Measurements from ENCODE around the gene PIM2. TPM values are rescaled to one million over a fixed set of nuclear protein-coding genes. Genes with fewer than 3 reads are reported as not detected.
A peak's percentile ranks its signal among the peaks of the same experiment; 100 is the strongest.

PIM2 gene
- total and polyA plus RNA-seq, 2 donors = 4.0 to 8.4 TPM

DNA sequence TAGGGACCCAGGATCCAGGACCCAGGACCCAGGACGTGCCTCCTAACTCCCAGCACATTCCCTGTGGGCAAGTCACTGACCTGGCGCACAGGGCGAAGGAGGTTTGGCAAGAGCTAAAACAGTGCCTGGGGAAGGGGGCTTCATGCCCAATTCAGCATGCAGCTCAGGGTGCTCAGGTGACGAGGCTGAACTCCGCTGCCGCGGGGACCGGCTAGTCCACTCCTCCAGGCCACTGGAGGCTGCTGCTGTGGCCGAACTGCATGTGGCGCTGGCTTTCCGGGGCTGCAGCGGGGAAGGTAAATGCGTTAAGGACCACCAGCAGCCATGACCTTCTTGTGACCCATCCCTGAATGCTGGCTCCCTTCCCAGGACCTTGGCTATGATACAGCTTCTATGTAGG lies 4.9 kb upstream of the PIM2 start:
- Histone ChIP-seq H3K27ac (ENCODE audit: low read depth) (no peak overlapping the region), H3K4me1 (ENCODE audit: insufficient read depth) (no peaks in the 10 kb centered on the region), H3K4me3 (ENCODE audit: low read depth, low read length) (no peak overlapping the region), H3K36me3 (ENCODE audit: insufficient read depth) (no peaks in the 10 kb centered on the region)
- 94% methylated on average over 13 of the region's 13 CpGs for WGBS
- no peak for DNase-seq (ENCODE audit: extremely low spot score)

DNA sequence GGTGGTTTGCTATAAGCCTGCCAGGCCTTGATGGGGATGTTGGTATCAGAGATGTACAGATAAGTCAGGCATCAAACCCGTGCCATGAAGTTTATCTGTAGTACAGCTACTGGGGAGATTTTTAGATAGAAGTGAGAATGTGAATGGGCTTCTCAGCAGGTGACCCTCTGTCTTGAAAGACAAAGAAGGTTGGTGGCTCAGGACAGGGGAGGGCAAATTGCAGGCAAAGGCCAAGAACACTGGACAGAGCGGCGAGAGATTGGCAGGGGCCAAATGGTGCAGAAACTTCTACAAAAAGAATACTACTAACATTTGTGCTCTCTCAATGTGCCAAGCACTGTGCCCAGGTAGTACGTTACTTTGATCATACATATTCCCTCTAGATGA lies 1.9 kb upstream of the PIM2 start:
- 82% methylated on average over 4 of the region's 4 CpGs for WGBS
- H3K4me1 ChIP-seq (ENCODE audit: insufficient read depth) = no peaks in the 10 kb centered on the region
- H3K36me3 ChIP-seq (ENCODE audit: insufficient read depth) = no peaks in the 10 kb centered on the region
- DNase-seq (ENCODE audit: extremely low spot score) = no peak
- H3K4me3 ChIP-seq (ENCODE audit: low read depth, low read length) = no peak overlapping the region
- H3K27ac ChIP-seq (ENCODE audit: low read depth) = no peak overlapping the region

DNA sequence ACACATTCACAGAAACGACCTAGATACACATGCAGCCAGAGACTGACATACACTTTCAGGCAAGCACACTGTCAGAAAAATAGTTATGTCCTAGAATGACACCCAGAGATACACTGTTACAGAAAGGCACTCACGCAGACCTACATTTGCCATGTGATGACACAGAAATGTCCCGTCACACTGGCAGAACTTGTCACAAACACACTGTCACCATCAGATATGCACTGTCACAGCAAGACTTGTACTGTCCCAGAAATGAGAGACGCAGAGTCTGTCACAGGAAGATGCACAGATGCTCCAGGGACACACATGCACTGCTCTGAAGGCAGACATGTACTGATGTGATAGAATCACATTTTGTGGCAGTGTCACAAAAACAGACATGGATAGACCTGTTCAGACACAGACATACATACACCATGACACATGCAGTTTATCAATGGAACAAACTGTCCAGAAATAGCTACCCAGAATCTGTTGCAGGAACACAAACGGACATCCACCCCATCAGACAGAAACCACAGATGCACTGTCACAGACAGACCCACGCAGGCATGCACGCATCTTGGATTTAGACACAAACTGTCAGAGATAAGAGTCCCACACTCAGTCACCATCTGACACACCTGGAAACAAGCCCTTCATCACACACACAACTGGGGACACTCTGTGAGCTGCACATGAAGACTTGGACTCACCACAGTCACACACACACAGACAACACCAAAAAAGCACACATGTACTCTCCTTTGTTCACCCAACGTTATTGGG lies 1.3 kb upstream of the PIM2 start:
- Histone ChIP-seq H3K4me1 (ENCODE audit: insufficient read depth) (no peaks in the 10 kb centered on the region), H3K27ac (ENCODE audit: low read depth) (no peak overlapping the region), H3K36me3 (ENCODE audit: insufficient read depth) (no peaks in the 10 kb centered on the region), H3K4me3 (ENCODE audit: low read depth, low read length) (no peak overlapping the region)
- no peak for DNase-seq (ENCODE audit: extremely low spot score)
- WGBS = 47% methylated on average over 8 of the region's 8 CpGs

DNA sequence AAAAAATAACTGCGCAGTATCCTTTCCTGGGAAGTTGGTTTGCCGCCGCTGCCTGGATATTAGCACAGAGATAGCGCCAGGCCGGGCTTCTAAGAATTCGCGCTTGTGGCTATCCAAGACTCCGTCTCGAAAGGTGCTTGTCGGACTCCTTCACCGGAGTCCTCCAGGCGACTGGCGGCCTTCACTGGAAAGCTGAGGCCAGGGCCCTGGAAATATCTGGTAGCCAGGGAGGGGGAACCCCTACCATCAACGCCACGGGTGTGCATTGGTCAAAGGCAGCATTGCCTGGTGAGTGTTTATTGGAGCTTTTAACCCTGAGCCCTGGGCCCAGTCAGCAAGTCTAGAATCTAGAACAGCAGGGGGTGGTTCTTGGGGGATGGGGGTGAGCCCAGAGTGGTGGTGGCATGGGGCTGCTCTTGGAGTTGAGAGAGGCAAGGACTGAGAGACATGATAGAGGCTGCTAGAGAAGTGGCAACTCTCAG lies 577 bp upstream of the PIM2 start:
- Histone ChIP-seq H3K27ac (ENCODE audit: low read depth) (peak overlapping the region; percentile 42), H3K4me1 (ENCODE audit: insufficient read depth) (no peaks in the 10 kb centered on the region), H3K36me3 (ENCODE audit: insufficient read depth) (no peaks in the 10 kb centered on the region), H3K4me3 (ENCODE audit: low read depth, low read length) (peak overlapping the region; percentile 60)
- under 1% methylated on average over 15 of the region's 15 CpGs for WGBS
- no peak for DNase-seq (ENCODE audit: extremely low spot score)

DNA sequence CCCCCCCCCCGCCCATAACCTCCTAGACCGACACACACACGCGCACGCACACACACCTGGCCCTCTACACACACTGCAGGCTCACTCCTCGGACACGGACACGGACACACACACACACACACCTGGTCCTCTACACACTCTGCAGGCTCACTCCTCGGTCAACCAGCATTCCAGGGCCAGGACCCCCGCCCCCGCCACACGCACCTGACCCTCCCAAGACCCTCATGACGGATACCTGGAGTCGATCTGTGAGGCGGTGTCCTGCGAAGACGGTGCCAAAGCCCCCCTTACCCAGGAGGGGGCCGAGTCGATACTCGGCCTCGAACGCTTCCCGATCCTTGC lies 552 bp downstream of the PIM2 start:
- no peaks in the 10 kb centered on the region for H3K4me1 ChIP-seq (ENCODE audit: insufficient read depth)
- peak overlapping the region; percentile 60 for H3K4me3 ChIP-seq (ENCODE audit: low read depth, low read length)
- 10% methylated on average over 23 of the region's 23 CpGs for WGBS
- DNase-seq (ENCODE audit: extremely low spot score) = no peak
- no peaks in the 10 kb centered on the region for H3K36me3 ChIP-seq (ENCODE audit: insufficient read depth)
- H3K27ac ChIP-seq (ENCODE audit: low read depth) = peak overlapping the region; percentile 85

DNA sequence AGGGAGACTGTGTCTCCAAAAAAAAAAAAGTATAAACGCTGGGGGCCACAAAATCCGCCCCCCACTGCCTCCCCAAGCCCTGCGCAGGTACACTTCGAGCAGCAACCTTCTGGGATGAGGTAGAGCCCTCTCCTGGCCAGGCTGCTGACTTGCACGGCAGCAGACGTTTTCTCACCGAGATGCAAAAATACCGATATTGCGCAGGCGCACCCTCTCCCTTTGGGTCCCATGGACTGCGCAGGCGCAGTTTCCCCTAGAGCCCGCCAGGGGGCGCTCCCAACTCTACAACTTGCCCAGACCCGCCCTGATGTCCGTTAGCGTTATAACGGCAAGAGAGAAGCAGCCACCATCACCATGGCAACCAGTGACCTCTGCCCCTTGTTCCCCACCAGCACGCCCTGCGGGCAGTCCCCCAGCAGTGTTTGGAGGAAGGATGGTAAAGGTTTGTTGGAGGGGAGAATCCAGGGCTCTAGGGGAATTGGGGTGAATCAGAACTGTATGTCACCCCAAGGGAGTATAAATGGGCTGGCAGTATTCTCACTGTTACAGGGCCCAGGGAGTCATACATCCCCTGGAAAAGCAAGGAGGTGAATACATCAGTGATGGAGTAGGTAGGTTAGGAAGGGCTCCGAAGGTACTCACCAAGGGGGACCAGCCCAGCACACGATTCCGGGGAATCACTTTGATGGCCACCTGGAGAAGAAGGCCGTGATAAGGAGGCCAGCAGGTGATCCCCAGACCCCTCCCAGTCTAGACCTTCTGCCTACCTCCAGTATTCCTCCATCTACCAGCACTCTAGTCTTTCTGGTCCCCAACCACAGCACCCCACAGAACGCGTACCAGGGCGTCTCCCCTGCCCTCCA lies 1.5 kb downstream of the PIM2 start:
- peak; percentile 77 for DNase-seq (ENCODE audit: extremely low spot score)
- peak overlapping the region; percentile 60 for H3K4me3 ChIP-seq (ENCODE audit: low read depth, low read length)
- peak overlapping the region; percentile 74 for H3K27ac ChIP-seq (ENCODE audit: low read depth)
- H3K4me1 ChIP-seq (ENCODE audit: insufficient read depth) = no peaks in the 10 kb centered on the region
- H3K36me3 ChIP-seq (ENCODE audit: insufficient read depth) = no peaks in the 10 kb centered on the region
- 19% methylated on average over 27 of the region's 27 CpGs for WGBS

DNA sequence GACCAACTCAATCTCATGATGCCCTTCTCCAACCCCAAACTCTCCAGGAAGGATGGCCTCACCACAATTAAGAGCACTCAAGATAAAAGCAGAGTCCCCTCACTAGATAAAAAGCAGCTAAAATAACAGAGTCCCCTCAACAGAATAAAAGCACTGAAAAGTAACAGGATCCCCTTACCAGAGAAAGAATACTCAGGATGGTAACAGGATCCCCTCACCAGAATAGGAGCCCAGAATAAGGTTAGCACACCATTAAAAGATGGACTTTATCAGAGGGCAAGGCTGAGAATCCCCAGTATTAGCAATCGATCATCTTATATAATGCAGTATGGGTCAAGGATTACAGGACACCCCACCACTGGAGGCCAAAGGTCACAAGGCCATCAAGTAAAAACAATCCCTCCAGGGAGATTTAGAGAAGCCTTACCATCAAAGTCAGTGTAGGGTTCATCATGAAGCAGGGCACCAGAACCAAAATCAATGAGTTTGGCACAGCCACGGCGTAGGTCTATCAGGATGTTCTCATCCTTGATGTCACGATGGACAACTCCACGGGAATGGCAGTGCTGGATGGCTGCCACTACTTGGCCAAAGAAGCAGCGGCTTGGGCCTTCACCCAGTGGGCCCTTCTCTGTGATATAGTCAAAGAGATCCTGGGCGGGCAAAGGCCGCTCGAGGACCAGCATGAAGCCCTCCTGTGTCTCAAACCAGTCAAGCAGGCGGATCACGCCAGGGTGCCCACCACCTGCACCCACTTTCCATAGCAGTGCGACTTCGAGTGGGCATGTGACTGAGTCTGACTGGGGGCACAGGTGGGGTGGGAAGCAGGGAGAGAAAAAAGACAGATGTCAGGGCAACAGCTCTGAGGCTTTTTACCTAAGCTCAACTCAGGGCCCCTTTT lies 4.0 kb downstream of the PIM2 start:
- H3K27ac ChIP-seq (ENCODE audit: low read depth) = no peak overlapping the region
- H3K4me3 ChIP-seq (ENCODE audit: low read depth, low read length) = no peak overlapping the region
- WGBS = 92% methylated on average over 13 of the region's 13 CpGs
- H3K4me1 ChIP-seq (ENCODE audit: insufficient read depth) = no peaks in the 10 kb centered on the region
- no peaks in the 10 kb centered on the region for H3K36me3 ChIP-seq (ENCODE audit: insufficient read depth)
- no peak for DNase-seq (ENCODE audit: extremely low spot score)

DNA sequence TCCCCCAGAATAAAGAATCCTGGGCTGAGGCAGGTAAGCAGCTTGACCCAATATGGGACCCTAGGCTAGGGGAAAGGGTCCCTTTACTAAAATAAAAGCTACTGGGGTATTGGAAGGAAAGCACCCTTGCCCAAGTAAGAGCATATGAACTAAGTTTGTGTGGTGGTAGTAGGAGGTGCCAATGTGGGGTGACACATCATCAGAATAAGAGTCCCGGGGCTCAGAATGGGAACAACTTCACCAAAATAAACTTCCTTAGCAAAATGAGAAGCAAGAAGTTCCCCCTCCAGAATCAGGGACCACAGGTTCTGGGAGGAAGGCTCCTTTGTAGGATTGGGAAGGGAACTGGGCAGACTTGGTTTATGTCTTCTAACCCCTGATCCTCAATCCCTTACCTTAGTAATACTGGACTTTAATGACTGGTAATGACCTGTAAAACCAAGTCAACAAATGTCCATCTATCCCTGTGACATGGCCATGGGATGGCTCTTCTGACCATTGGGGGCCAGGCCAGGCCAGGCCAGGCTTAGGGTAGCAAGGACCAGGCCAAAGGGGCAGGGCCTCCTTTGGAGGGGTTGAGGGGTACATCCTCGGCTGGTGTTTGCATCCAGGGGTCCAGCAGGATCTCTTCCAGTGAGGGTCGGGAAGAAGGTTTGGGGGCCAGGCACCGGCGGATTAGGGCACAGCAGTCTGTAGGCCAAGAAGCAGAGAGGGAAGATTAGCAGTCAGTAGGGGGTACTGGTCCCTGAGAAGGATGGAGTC lies 5.0 kb downstream of the PIM2 start:
- Histone ChIP-seq H3K4me1 (ENCODE audit: insufficient read depth) (no peaks in the 10 kb centered on the region), H3K36me3 (ENCODE audit: insufficient read depth) (no peaks in the 10 kb centered on the region), H3K27ac (ENCODE audit: low read depth) (no peak overlapping the region), H3K4me3 (ENCODE audit: low read depth, low read length) (no peak overlapping the region)
- 90% methylated on average over 5 of the region's 5 CpGs for WGBS
- no peak for DNase-seq (ENCODE audit: extremely low spot score)

DNA sequence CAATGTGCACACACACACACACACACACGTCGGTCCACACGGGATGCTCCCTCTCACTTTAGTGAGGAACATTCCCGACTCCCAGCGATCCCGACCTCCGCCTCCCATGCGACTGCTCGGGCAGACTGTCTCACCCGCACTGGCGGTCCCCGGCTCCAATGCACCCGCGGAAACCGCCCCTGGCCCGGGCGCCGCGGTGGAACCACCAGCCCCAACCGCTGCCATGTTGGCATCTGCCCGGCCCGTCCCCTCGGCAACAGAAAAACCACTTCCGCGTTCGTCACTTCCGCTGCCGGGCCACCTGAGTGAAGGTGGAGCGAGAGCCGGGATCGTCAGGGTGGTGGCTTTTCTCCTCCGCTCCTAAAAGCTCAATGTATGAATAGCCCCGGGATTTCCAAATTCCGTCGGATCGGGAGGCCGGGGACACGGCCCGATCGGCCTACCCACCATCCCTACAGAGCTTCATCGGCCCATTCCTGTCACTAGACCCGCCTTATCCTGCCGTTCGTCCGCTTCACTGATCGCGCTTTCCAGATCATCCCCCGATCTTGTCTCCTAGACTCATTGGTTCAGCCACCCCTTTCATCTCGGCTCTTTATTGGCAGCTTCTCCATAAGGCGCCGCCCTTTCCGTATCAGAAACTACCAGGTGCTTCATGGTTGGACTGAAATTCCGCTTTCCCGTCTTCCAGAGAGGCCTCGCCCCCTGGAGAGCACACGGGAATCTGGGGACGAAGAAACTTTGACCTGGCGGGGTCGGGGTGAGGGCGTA lies 7.2 kb downstream of the PIM2 start, which contains the start of gene SLC35A2:
TSS of gene SLC35A2 (minus strand) at position 235 of the 771 bp plus-strand sequence. CDS start at position 225, 10 bp downstream.
- peak within 1 kb of the TSS; percentile 57 for H3K27ac ChIP-seq (ENCODE audit: low read depth)
- under 1% methylated on average over 60 of the region's 60 CpGs for WGBS

DNA sequence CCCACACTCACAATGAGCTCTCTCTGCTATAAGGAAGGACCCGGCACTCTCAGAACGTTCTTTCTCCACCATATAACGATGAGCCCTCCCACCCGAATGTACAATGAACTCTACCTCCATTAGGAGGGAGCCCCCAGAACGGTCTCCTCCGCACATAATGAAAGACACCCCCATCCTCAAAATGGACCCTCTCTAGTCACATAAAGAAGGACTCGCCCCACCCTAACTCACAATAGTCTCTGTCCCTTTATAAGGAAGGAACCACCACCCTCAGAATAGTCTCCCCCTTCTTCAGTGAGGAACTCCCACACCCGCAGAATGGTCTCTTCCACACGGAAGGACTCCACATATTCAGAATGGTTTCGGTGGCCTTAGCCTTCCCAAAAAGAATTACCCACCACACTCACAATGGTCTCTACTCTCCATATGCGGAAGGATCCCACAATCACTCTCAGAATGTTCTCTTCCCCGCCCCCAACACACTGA lies 7.9 kb downstream of the PIM2 start:
- H3K4me3 ChIP-seq (ENCODE audit: low read depth, low read length) = peak overlapping the region; percentile 50
- H3K27ac ChIP-seq (ENCODE audit: low read depth) = no peak overlapping the region
- no peaks in the 10 kb centered on the region for H3K4me1 ChIP-seq (ENCODE audit: insufficient read depth)
- 5% methylated on average over 12 of the region's 12 CpGs for WGBS
- H3K36me3 ChIP-seq (ENCODE audit: insufficient read depth) = peaks cover 1% of the 10 kb centered on the region
- no peak for DNase-seq (ENCODE audit: extremely low spot score)

More for the DNA sequence above, 7.2 kb downstream of the PIM2 start, which contains the start of gene SLC35A2:
- peak; percentile 40 for DNase-seq (ENCODE audit: extremely low spot score)
- no peaks in the 10 kb centered on the region for H3K36me3 ChIP-seq (ENCODE audit: insufficient read depth)
- H3K4me1 ChIP-seq (ENCODE audit: insufficient read depth) = no peaks in the 10 kb centered on the region
- peak within 1 kb of the TSS; percentile 50 for H3K4me3 ChIP-seq (ENCODE audit: low read depth, low read length)

DNA sequence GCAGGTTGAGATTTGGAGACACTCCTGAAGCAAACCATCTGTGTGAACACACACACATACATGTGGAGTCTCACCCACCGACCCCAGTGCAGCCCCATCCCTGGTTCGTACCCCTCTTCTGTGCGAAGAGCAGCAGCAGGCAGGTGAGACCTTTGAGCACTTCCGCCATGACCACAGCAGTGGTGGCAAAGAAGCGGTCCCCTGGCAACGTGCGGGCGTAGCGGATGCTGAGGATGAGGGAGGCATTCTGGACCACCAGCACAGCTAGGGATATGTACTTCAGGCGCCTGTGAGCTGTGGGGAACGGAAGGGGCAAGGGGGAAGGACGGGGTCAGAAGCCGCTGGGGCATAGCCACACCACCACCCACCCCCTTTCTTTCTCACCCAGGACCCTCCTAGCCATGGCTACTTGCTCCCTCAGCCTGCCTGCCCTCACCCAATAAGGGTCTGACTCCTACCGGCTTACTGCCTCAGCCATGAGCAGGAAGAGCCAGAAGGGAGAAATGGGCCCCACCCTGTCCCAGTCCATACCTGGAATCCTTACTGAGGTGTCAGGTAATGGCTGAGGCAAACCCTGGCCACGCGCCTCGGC lies 9.0 kb downstream of the PIM2 start:
- no peak overlapping the region for H3K27ac ChIP-seq (ENCODE audit: low read depth)
- DNase-seq (ENCODE audit: extremely low spot score) = no peak
- WGBS = 93% methylated on average over 17 of the region's 17 CpGs
- H3K4me3 ChIP-seq (ENCODE audit: low read depth, low read length) = no peak overlapping the region
- H3K4me1 ChIP-seq (ENCODE audit: insufficient read depth) = no peaks in the 10 kb centered on the region
- H3K36me3 ChIP-seq (ENCODE audit: insufficient read depth) = peaks cover 4% of the 10 kb centered on the region

DNA sequence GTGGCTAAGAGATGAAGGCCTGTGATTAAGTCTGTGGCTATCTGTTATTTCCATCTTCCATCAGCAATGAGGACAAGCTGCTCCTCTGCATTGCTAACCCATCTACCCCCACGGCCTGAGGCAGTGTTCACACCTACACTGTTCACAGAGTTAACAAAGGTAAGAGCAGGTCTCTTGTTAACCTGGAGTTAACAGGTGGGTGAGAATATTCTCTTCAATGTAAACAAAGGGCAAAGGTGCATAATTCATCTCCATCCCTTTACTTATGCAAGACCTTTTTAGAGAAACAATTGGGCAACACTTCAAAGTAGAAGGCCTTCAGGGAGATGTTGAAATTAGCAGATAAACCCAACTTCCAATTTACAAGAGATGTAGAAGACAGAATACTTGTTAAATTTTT lies 10.2 kb downstream of the PIM2 start:
- no peak for DNase-seq (ENCODE audit: extremely low spot score)
- no peak overlapping the region for H3K4me3 ChIP-seq (ENCODE audit: low read depth, low read length)
- 41% methylated on average over 1 of the region's 1 CpG for WGBS
- no peak overlapping the region for H3K27ac ChIP-seq (ENCODE audit: low read depth)
- peaks cover 4% of the 10 kb centered on the region for H3K36me3 ChIP-seq (ENCODE audit: insufficient read depth)
- no peaks in the 10 kb centered on the region for H3K4me1 ChIP-seq (ENCODE audit: insufficient read depth)
